ENCODE measurements around the gene SHC2.
"Not testable (repeated sequence)": the region's sequence is repeated elsewhere in the genome, so short reads cannot be mapped to it uniquely, and the experiment has no call there.

SHC2 gene

GRCh38 chr19:492091-492531, 31.3 kb upstream of the SHC2 start:
- peak; percentile 27 for DNase-seq

DNA sequence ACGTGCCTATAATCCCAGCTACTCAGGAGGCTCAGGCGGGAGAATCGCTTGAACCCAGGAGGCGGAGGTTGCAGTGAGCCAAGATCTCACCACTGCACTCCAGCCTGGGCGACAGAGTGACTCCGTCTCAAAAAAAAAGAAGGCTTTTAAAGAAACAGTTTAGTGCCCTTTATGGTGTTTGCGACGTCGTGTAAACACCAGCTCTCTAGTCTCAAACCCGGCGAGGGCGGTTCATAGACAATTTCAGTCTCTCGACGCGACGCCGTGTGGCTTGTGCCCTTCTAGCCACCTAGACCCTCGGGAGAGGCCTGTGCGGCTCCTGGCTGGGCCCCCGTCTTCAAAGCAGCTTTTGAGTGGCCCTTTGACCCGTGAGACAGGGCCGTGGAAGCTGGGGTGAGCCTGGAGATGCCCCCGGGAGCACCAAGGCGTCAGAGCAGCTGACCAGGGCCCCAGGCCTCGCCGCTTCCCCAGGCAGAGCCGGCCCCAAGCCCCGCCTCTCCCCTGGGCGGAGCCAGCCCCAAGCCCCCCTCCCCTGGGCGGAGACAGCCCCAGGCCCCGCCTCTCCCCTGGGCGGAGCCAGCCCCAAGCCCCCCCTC, 30.4 kb upstream of the SHC2 start:
- DNase-seq, result peak; percentile 30

DNA sequence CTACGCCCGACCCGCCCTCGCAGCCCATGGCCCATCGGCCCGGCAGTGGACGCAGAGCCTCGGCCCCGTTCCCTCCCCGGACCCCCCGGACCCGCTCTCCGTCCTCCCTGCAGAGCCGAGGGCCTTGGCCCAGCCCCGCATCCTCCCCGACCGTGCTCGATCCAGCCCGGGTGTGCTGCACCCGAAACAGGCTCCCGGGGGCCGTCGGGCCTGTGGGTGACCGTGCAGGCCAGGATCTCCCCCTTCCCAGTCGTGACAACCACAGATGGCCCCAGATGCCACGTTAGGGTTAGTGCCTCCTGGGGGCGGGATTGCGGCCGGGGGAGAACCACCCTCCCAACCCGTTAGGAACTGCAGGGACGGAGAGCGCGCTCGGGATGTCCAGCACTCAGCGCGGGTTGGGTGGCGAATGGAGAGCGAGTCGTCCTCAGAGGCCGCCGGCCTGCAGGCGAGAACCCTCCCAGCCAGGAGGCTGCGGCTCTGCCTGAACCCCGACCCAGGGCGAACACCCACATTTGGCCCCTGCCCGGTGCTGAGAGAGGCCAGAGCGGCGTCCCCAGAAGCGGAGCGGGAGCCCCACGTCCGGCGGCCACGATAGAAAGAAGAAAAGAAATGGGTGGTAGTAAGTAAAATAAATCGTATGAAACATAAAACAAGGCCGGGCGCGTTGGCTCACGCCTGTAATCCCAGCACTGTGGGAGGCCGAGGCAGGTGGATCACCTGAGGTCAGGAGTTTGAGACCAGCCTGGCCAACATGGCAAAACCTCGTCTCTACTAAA, 28.8 kb upstream of the SHC2 start:
- peak; percentile 47 for DNase-seq

DNA sequence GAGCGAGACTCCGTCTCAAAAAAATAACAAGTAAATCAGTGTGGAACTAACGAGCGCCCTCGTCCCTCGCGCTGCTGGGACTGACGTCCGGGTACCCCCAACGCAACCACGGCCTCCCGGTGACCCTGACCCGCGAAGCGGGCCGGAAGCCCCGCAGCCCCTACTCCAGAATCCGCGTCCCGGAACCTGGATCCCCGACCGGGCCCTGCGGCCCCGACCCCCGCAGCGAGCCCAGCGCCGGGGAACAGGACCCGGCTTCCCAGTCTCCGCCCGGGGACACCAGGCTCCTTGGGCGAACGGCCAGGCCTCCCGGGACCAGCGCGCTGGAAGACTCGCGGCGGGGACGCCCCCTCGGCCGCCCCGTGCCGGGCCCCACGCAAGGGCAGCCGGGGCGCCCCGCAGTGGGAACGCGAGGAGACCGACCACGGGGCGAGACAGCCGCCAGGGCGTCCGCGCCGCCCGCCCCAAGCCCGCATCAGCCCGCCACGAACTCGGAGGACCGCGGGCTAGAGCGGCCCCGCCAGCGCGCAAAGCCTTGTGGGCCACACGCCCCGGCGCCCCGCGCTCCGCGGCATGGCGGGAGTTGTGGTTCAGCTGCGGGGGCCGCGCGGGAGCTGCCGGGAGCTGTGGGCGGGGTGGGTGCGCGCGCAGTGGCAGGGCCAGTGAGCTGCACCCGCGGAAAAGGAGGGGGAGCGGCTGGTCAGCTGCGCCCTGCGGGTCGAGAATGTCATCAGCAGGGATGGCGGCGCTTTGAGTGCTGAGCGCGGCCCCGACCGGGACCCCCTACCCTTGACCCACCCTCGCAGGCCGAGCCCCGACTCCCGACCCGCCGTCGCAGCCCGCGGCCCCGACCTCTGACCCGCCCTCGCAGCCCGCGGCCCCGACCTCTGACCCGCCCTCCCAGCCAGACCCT, 27.9 kb upstream of the SHC2 start:
- DNase-seq, result peak; percentile 97

DNA sequence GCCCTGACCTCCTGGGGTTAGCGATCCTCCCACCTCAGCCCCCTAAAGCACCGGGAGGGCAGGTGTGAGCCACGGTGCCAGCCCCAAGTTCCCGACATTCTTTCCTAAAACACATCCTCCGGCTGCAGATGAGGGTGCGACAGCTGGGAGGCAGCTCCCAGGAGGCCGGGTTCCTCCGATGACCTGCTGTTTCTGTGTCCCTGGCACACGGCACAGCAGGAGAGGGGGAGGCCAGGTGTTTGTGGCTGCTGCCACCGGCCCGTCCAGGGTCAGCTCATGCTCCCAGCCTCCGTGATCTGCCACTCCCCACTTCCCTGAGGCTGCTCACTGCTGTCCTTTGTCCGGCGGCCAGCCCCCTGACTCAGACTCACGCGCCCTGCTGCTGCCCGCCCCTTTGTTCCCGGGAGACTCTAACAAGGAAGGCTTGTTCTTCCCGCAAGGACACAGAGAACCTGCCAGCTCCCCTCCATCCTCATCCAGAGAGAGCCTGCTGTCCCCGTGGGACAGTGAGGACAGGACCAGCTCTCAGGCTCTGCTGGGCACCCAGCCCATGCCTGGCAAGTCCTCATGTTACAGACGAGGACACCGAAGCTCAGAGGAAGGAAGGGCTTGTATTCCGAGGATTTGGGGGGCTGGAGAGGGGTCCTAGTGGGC, 24.9 kb upstream of the SHC2 start:
- DNase-seq, result peak; percentile 31

- DNase-seq, result peak; percentile 21
Measured at GRCh38 chr19:485077-485476, 24.2 kb upstream of the SHC2 start.

DNA sequence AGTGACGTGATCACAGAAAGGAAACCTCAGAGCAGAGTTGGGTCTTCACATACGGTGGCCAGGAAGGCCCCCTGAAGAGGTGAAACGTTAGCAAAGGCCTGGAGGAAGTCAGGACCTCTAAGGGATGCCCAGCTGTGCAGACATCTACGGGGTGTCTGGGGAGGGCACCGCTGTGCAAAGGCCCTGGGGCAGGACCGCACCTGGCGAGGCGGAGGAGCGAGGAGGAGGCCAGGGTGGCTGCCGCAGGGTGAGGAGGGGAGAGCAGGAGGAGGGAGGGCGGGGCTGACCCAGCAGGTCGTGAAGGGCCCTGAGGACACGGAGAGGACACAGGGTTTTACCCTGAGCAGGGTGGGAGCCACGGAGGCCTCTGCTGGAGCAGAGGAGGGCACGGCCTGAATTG, 23.7 kb upstream of the SHC2 start:
- DNase-seq, result no peak

GRCh38 chr19:483332-484072, 22.7 kb upstream of the SHC2 start:
- DNase-seq, result no peak

- DNase-seq, result no peak
Measured at GRCh38 chr19:482186-483041, 21.6 kb upstream of the SHC2 start.

DNA sequence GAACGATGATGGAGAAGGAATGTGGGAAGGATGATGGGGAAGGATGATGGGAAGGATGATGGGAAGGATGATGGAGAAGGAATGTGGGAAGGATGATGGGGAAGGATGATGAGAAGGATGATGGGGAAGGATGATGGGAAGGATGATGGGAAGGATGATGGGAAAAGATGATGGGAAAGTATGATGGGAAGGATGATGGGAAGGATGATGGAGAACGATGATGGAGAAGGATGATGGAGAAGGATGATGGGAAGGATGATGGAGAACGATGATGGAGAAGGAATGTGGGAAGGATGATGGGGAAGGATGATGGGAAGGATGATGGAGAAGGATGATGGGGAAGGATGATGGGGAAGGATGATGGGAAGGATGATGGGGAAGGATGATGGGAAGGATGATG, 20.3 kb upstream of the SHC2 start:
- DNase-seq, result not testable (repeated sequence)

DNA sequence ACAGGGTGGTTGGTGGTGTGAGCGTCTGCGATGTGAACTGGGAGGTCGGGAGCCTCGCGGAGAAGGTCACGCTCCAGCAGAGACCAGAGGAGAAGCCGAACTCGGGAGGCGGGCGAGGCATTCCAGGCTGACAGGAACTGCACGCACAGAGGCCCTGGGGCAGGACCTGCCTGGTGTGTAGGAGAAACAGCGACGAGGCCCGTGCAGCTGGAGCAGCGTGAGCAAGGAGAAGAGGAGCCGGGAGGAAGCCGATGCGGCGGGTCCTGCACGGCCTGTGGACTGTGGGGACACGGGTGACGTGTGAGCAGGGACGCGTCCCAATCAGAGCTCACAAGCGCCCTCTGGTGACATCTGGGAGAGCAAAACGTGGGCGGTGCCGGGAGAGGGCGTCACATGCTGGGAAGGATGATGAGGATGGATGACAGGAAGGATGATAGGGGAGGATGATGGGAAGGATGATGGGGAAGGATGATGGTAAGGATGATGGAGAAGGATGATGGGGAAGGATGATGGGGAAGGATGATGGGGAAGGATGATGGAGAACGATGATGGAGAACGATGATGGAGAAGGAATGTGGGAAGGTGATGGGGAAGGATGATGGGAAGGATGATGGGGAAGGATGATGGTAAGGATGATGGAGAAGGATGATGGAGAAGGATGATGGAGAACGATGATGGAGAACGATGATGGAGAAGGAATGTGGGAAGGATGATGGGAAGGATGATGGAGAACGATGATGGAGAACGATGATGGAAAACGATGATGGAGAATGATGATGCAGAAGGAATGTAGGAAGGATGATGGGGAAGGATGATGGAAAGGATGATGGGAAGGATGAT, 19.4 kb upstream of the SHC2 start:
- peak; percentile 78 for DNase-seq

GRCh38 chr19:478976-479375, 18.1 kb upstream of the SHC2 start:
- no peak for DNase-seq

DNA sequence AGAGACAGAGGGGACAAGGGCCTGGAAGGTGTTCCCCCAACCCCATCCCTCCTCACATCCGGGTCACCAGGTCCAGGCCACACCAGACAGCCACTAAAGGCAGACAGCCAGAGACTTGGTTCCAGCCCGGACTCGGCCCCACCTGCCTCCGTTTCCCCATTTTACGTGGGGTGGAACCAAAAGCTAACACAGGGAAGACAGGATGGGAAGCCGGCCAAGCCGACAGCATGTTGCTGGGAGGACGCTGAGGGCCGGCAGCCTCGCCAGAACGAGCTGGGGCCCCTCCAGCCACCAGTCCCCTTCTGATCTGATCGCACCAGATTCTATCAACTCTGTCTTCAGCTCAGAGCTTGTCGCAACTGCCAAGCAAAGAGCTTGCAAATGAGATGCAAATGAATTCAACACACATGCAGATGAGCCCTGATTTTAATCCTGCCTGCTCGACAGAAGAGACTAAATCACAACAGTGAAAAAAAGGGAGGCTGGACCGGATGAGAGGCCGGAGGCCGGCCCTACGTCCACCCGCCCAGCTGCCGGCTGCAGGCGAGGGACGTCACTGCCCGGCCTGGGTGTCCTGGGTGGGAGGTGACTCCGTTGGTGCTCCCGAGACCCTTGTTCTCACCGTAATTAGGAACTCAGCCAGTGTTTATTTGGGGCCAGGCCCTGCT, 17.5 kb upstream of the SHC2 start:
- peak; percentile 26 for DNase-seq

- no peak for DNase-seq
Measured at GRCh38 chr19:475360-475759, 14.5 kb upstream of the SHC2 start.

DNA sequence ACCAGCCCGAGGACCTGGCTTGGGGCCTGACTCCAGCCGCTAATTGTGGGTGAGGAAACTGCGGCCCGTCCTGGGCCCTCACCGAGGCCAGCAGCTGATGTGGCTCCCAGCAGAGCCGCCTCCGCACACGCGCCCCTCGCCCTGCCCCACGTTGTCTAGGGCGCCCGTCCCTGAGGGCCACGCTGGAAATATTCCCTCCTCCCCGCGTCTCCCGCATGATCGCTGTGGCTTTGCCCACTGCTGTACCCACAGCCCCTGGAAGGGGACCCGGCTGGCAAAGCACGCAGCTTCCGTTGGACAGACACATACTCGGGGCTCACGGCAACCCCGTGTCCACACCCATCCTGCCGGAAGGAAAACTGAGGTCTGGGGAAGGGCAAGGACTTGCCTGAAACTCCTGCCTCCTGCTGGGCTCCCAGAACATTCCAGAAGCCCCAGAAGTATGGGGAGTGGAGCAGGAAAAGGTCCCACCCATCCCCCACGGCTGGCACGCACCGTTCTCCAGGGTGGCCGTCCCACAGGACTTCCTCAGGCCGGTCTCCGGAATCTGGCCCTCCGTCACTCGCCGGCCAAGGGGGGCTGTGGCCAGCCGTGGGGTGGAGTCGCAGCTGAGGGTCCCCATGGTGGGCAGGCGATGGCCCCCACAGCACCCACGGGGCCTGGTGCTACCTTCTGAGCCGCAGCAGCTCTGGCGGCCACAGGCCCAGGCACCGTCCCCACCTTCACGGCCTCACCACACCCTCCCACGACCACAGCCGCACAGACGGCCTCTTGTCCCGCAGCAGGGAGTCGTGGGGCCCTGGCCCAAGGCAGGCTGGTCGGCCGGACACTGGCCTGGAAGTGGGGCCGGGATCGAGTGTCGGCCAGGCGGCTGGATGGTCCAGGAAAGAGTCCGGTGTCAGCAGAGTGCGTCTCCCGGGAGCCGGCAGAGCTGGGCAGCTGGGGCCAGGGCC, 13.6 kb upstream of the SHC2 start:
- peak; percentile 33 for DNase-seq

GRCh38 chr19:472005-472858, 11.4 kb upstream of the SHC2 start:
- no peak for DNase-seq

DNA sequence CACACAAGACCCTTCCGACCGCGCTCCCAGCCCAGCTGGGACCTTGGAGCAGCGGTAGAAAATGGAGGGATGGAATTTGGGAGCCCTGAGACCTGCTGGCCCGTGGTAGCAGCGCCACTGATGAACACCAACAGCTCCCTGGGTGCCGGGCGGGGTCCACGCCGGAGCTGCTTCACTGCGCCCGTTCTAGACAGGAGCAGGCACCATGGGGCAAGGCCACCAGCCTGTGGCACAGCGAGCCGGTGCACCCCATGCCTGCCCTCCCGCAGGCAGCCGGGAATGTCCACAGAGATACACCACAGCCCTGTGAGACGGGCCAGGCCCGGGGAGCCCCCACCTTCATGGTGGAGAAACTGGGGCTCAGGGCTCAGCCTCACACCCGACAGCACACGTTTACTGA, 9.9 kb upstream of the SHC2 start:
- DNase-seq, result no peak

- DNase-seq, result no peak
Measured at GRCh38 chr19:469833-470232, 9.0 kb upstream of the SHC2 start.
